Transverse colon (tissue), 4 donors: ENCODE data around the gene PPP1R37. TPM values are rescaled to one million over a fixed set of nuclear protein-coding genes. Genes with fewer than 3 reads are reported as not detected.

ENCODE experiments used
- DNase-seq: peaks from one replicate; pipeline ENCODE4 v3.0.0-alpha.2; 2019
- H3K27ac ChIP-seq, 4 donors: fragments of 200-600 bp; sonication (generic); 2 replicates each; pipeline ENCODE4 v1.5.1; 2016 to 2018; ENCODE audit warnings: inconsistent platforms in 4 of 4
- H3K27me3 ChIP-seq: fragments of 200-600 bp; sonication (generic); 2 replicates; pipeline ENCODE4 v1.5.1; 2017; ENCODE audit warnings: inconsistent platforms
- H3K36me3 ChIP-seq, 4 donors: fragments of 200-600 bp; sonication (generic); 2 replicates each; pipeline ENCODE4 v1.5.1; 2017 to 2019; ENCODE audit warnings: inconsistent platforms in 4 of 4
- H3K4me1 ChIP-seq, 4 donors: fragments of 200-600 bp; sonication (generic); 2 replicates each; pipeline ENCODE4 v1.5.1; 2017 to 2020; ENCODE audit warnings: inconsistent platforms in 4 of 4
- H3K4me3 ChIP-seq, 4 donors: fragments of 200-600 bp; sonication (generic); 1 replicate in 1 of 4; 2 replicates in 3 of 4; pipeline versions ENCODE4 v1.5.1 to v1.6.1; 2017 to 2019; ENCODE audit warnings: inconsistent platforms in 4 of 4
- H3K9me3 ChIP-seq, 2 donors: fragments of 200-600 bp; sonication (generic); 2 replicates each; pipeline ENCODE4 v1.5.1; 2017 to 2019; ENCODE audit warnings: inconsistent platforms in 2 of 2
- CTCF ChIP-seq, 5 experiments: fragments of 200-600 bp in 3 of 5; fragments of 450-650 bp in 2 of 5; sonication (generic) in 3 of 5; IDR thresholded peaks; 1 replicate in 2 of 5; 2 replicates in 3 of 5; pipeline ENCODE4 v1.5.1; 2016 to 2017; ENCODE audit warnings: antibody characterized with exemption in 5 of 5, inconsistent platforms in 3 of 5, mild to moderate bottlenecking in 2 of 5, moderate library complexity in 1 of 5
- EP300 ChIP-seq: sonication (generic); formaldehyde crosslinking; IDR thresholded peaks from one replicate; pipeline ENCODE4 v1.6.1; 2017; ENCODE audit warnings: antibody characterized with exemption, low read depth
- POLR2A ChIP-seq: fragments of 450-650 bp; IDR thresholded peaks from one replicate; pipeline ENCODE4 v1.6.1; 2016; ENCODE audit warnings: antibody characterized with exemption, mild to moderate bottlenecking, moderate library complexity
- POLR2AphosphoS5 ChIP-seq, 3 donors: sonication (generic); formaldehyde crosslinking; IDR thresholded peaks; one replicate each; pipeline ENCODE4 v1.6.1; 2016; ENCODE audit warnings: antibody characterized with exemption in 3 of 3
- WGBS, 2 donors: methylation state at CpG; one replicate each; pipeline ENCODE4 v1.1.5; 2018; ENCODE audit warnings: low coverage in 1 of 2; 5-methylcytosine and 5-hydroxymethylcytosine counted together
- in situ Hi-C, 4 donors: fragments of 200-750 bp; cut with MboI; loops; one replicate each; pipeline versions ENCODE4 v1.15.0 to v1.15.1; 2017; ENCODE audit warnings: low sequenced_read_pairs in 3 of 4, low pct_ligation_motif_present in 1 of 4, low pct_unique_long_range_greater_than_20kb in 1 of 4
- intact Hi-C: fragments of 100-400 bp; cut with DNase I; formaldehyde crosslinking; loops from one replicate; pipeline ENCODE4 v1.15.1; 2023; ENCODE audit warnings: low total_unique reads
- total RNA-seq, 4 donors: library from RNA; depleted of rRNA; stranded (reverse); fragments of >200 nt; gene quantifications; one replicate each; pipeline ENCODE4 v1.1.0, GENCODE V29; 2016

Gene PPP1R37
- total RNA-seq, 4 donors from 2014 or later: 31.1 to 92.5 (median 45.2) TPM

GRCh38 chr19:45114116-45114515, 21.1 kb downstream of the PPP1R37 start:
- Histone ChIP-seq H3K9me3 (no peaks in the 10 kb centered on the region), H3K4me1 (peaks cover 19 to 63% (median 49%) of the 10 kb centered on the region in 4 donors), H3K27me3 (no peaks in the 10 kb centered on the region), H3K36me3 (no peaks in the 10 kb centered on the region), H3K27ac (peak overlapping the region in 3 of 4 donors; percentile 54 to 82 (median 70)), H3K4me3 (no peak overlapping the region)
- intact Hi-C loops: no loop called here
- DNase-seq: no peak
- WGBS, 2 donors: 55% methylated on average over 4 of the region's 4 CpGs; no CpG with 5 or more reads in 1 of the 2 donors
- no peak for TF ChIP-seq EP300
- no peak for TF ChIP-seq POLR2A
- TF ChIP-seq POLR2AphosphoS5 (IDR thresholded peaks at IDR 0.05): no peak
- in situ Hi-C loops: no loop called here

GRCh38 chr19:45115809-45116615, 23.0 kb downstream of the PPP1R37 start:
- no peaks in the 10 kb centered on the region for H3K36me3 ChIP-seq
- H3K4me1 ChIP-seq: peaks cover 21 to 70% (median 58%) of the 10 kb centered on the region in 4 donors
- 88 to 95% methylated on average over 4 to 16 of the region's 21 CpGs for WGBS, 2 donors
- no peaks in the 10 kb centered on the region for H3K27me3 ChIP-seq
- TF ChIP-seq CTCF (IDR thresholded peaks at IDR 0.05) (no peak), EP300 (no peak), POLR2A (no peak), POLR2AphosphoS5 (IDR thresholded peaks at IDR 0.05) (no peak)
- intact Hi-C loops: loop anchor here (5.0 kb wide), 1 partner anchor 981 kb away; no protein-coding TSS in a partner anchor
- in situ Hi-C loops: no loop called here
- DNase-seq: no peak
- no peaks in the 10 kb centered on the region for H3K9me3 ChIP-seq
- no peak overlapping the region for H3K27ac ChIP-seq
- H3K4me3 ChIP-seq: no peak overlapping the region

GRCh38 chr19:45117167-45117594, 24.2 kb downstream of the PPP1R37 start:
- TF ChIP-seq POLR2AphosphoS5 (IDR thresholded peaks at IDR 0.05) (peak in 1 of 3 donors; percentile 12), EP300 (no peak), CTCF (IDR thresholded peaks at IDR 0.05) (no peak), POLR2A (no peak)
- Histone ChIP-seq H3K4me1 (peaks cover 19 to 69% (median 57%) of the 10 kb centered on the region in 4 donors), H3K36me3 (no peaks in the 10 kb centered on the region), H3K27me3 (no peaks in the 10 kb centered on the region), H3K4me3 (no peak overlapping the region), H3K9me3 (no peaks in the 10 kb centered on the region), H3K27ac (peak overlapping the region in 3 of 4 donors; percentile 48 to 69 (median 68))
- in situ Hi-C loops: no loop called here
- 32% methylated on average over 10 of the region's 16 CpGs; no CpG with 5 or more reads in 1 of the 2 donors for WGBS, 2 donors
- DNase-seq: peak; percentile 65
- intact Hi-C loops: loop anchor here (5.0 kb wide), 1 partner anchor 980 kb away; no protein-coding TSS in a partner anchor

GRCh38 chr19:45117671-45118070, 24.7 kb downstream of the PPP1R37 start:
- Histone ChIP-seq H3K9me3 (no peaks in the 10 kb centered on the region), H3K27me3 (no peaks in the 10 kb centered on the region), H3K4me3 (no peak overlapping the region), H3K4me1 (peaks cover 14 to 67% (median 54%) of the 10 kb centered on the region in 4 donors), H3K36me3 (no peaks in the 10 kb centered on the region), H3K27ac (peak overlapping the region; percentile 10 to 69 (median 58))
- WGBS, 2 donors: 54% methylated on average over 8 of the region's 12 CpGs; no CpG with 5 or more reads in 1 of the 2 donors
- no peak for TF ChIP-seq EP300
- TF ChIP-seq POLR2AphosphoS5 (IDR thresholded peaks at IDR 0.05): no peak
- TF ChIP-seq CTCF (IDR thresholded peaks at IDR 0.05): no peak
- no peak for TF ChIP-seq POLR2A
- intact Hi-C loops: loop anchor here (5.0 kb wide), 1 partner anchor 980 kb away; no protein-coding TSS in a partner anchor
- no peak for DNase-seq
- in situ Hi-C loops: no loop called here
